HG02981 (cell line): ENCODE measurements around the gene PBX1.

ENCODE experiments used
- ATAC-seq: cut with Tn5 transposase; IDR thresholded peaks from one replicate; pipeline ENCODE4 v1.9.1; 2021; ENCODE audit warnings: mild to moderate bottlenecking, moderate library complexity; ENCODE audit not compliant: unreplicated experiment

PBX1 gene

DNA sequence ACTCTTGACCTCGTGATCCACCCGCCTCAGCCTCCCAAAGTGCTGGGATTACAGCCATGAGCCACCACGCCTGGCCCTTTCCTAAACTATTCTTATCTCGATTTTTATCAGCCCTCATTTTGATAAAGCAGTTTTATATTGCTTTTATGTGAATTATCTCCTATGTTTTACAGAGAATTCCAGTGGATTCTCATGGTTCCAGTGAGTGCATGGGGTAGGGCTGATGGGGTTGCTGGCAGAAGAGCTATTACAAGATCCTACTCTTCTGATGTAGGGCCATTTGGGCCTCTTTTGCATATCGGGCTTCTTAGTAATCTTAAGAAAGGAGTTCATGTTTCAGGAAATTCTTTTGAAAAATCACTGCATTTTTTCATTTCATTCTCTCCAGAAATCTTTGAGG, 187.6 kb downstream of the PBX1 start:
- ATAC-seq = no peak

GRCh38 chr1:164748253-164748899, 189.4 kb downstream of the PBX1 start:
- ATAC-seq = no peak

DNA sequence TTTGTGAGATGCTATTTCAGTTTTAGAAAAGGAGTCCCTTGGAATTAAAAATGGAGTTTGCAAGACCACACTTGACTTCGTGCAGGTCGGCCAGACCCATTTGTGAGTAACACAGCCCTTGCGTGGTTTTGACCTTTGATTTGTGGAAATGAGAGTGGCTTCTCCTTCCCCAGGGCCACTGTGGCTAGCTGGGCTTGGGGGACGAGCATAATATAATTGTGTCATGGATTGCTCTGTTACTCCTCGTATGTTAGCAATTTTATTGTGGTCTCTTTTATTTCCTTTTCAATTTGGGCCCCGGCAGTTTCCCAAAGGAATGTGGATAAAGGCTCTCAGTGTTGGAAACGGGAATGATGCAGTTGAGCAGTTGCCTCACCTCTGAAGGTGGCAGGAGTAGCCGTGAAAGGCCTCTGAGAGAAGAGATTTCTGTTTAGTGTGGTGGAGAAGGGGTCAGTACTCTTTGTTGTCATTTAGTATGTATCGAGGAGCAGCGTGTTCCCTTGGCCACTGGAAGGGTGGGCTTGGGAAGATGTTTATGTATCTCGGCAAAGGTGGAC, 194.6 kb downstream of the PBX1 start:
- no peak for ATAC-seq

DNA sequence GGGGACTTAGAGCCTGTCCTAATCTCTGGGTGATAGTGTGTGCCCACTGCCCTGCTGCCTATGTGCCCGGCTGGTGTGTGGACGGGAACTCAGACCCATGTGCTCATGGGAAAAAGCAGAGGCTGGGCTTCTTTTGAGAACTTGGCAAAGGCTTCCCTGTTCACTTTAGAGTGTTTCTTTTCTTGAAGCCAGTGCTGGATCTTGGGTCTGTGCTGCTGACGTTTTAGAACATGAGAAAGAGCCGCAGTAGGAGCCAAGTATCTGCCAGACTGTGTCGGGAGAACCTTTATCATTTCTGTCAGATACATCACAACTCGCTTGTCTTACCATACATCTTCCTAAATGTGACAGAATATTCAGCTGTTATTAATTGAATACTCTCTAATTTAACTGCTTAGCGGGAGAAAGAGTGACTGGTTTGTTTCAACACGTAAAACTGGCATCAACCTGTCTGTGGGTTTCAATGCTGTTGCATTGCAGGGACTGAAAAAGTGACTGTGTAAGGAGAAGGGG, 195.2 kb downstream of the PBX1 start:
- ATAC-seq = no peak

GRCh38 chr1:164755690-164756089, 196.7 kb downstream of the PBX1 start:
- ATAC-seq = no peak

DNA sequence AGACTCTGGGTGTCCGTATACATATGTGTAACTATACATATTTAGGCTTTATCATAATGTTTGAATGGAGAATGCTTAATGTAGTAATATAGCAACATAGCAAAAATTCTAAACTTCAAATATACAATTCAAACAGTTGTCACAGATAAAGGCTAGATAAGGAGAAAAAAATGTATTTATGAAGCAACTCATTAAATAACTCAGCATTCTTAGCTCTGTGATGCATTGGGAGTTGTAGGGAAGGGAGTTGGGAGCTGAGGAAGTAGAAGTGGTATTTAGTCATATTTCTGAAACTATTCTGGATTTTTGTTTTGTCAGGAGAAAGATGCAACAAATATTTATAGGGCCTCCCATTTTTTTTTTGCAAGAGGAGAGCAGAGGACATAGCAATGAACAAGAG, 197.8 kb downstream of the PBX1 start:
- no peak for ATAC-seq

DNA sequence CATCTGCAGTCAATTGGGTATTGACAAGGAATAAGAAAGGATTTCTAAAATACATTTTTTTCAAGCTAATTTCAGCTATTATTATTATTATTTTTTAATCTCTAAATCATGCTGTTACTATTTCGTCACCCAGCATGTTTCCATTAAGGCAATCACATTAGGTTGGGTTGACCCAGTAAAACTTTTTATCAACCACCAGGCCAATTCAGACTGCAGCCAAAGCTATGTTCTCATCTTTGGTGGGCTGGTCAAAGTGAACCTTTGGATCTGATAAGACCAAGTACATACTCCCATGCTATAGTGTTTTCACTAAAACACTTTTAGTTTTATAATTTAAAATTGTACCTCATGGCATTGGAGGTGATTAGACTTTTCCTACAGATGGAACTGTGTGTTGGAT, 198.6 kb downstream of the PBX1 start:
- no peak for ATAC-seq

- ATAC-seq = no peak
Observed at GRCh38 chr1:164759144-164759920, 200.3 kb downstream of the PBX1 start.

DNA sequence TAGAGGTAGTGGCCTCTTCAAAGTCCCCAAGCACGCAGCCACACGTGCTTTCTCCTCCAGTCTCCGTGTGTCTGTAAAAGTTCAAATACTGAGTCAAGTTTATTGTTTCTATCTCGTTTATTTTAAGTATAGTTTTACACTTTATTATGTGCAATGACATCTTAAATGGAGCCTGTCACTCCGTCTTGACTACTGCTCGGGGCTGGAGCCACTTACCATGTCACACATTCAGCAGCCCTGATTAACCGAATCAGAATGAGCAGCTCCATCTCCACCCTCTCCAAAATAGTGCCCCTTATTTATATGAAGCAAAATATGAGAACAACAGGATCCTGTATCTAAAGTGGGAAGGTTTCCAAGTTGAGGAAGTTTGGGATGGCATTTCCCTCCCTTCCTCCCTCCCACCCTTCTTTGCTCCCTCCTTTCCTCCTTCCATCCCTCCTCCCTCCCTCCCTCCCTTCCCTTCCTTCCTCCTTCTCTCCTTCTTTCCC, 201.0 kb downstream of the PBX1 start:
- ATAC-seq = no peak

GRCh38 chr1:164760569-164760968, 201.6 kb downstream of the PBX1 start:
- no peak for ATAC-seq

DNA sequence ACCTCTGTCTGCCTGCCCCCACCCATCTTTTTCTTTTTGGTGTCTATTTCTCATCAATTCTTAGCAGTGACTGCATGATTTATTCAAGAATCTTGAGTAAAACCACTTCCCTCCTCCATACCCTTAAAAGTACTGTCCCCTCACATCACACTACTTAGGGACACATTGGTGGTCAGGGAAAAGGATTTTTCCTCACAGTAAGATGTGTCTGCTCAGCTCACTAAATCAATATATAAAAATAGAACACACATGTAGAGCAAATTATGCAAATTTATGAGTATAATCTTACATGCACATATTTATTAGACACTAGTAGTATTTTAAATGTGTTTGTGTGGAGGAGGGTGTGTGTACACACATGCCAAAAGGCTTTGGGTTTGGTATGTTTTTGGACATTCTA, 202.0 kb downstream of the PBX1 start:
- ATAC-seq = no peak

DNA sequence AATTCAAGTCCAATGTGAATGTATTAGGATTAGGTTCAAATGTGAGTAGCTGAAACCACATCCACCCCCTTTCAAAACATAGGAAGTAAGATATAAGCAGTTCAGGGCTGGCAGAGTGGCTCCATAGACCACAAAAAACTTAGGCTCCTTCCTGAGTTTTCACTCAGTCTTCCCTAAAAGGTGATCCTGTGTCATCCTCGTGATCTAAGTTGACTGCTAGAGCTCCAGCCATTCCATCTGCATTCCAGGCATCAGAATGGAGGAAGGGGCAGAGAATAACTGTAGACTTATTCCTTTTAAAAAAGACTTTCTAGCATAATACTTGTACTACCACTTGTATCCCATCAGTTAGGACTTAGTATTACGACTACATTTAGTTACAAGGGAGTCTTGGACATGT, 204.1 kb downstream of the PBX1 start:
- no peak for ATAC-seq

GRCh38 chr1:164764333-164764732, 205.3 kb downstream of the PBX1 start:
- no peak for ATAC-seq

DNA sequence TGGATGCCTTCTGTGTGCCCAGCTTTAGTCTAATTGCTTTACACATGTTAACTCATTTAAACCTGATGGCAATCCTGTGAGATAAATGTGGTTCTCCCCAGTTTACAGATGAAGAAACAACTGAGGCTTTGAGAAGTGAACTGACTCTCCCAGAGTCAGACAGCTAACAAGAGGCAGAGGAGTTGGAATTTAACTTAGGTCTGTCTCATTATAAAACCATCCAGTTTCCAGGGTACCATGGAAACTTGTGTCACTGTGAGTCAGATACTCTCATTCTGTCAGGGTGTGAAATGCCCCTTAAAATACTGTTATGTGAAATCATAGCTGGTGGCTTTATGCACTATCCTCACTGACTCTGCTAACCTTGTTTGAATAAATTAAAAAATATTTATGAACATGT, 206.6 kb downstream of the PBX1 start:
- no peak for ATAC-seq

GRCh38 chr1:164765992-164766720, 207.2 kb downstream of the PBX1 start:
- no peak for ATAC-seq

- ATAC-seq = no peak
Observed at GRCh38 chr1:164767752-164768402, 208.9 kb downstream of the PBX1 start.

DNA sequence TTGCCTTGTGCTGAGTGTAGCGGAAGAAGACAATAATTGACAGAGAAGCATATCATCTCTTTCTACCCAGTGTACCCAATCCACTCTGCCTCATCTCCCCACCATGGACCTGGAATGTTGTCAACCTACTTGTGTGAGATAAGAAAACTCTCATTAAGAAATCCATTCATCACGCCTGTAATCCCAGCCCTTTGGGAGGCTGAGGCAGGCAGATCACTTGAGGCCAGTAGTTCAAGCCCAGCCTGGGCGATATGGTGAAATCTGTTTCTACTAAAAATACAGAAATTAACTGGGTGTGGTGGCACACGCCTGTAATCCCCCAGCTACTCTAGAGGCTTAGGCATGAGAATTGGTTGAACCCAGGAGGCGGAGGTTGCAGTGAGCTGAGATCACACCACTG, 209.6 kb downstream of the PBX1 start:
- ATAC-seq = no peak

DNA sequence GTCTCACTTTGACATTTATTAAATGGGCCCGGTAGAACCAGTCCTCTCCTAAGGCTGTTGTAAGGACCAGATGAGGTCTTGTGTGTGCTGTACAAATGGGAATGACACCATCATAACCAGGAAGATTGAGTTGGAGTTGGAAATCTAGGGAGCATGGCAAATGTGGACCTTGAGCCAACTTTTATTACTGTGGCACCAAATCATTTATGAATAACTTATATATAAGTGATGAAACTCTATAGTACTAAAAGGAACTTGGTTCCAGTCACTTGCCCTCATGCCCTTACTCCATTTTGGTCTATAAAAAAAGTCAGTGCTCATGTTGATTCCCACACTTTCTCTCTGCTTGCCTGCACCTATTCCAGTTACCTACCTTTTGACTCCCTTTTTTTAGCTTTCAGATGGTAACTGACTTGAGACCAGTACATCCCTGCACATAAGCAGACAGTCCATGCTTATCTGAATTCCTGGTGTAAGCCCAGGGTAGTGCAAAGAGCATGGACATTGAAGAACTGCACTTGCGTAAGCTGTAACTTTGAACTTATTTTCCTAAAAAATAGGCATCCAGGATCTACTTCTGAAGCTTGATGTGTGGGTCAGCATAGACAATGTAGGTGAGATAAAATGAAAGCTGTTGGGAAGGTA, 210.6 kb downstream of the PBX1 start:
- ATAC-seq = no peak

GRCh38 chr1:164770131-164770529, 211.1 kb downstream of the PBX1 start:
- ATAC-seq = no peak

- ATAC-seq = no peak
Observed at GRCh38 chr1:164771041-164771618, 212.1 kb downstream of the PBX1 start.
